HG02840 (cell line): Measurements from ENCODE around the gene KCND3.

Experiments used
- ATAC-seq: cut with Tn5 transposase; IDR thresholded peaks from one replicate; pipeline ENCODE4 v1.9.1; 2021; ENCODE audit warnings: mild to moderate bottlenecking, moderate library complexity, moderate number of reproducible peaks; ENCODE audit not compliant: unreplicated experiment, low FRiP score

The KCND3 gene

GRCh38 chr1:111855260-111855659, 134.2 kb downstream of the KCND3 start:
- no peak for ATAC-seq

GRCh38 chr1:111852261-111852721, 137.2 kb downstream of the KCND3 start:
- ATAC-seq = no peak

- ATAC-seq = no peak
Observed at GRCh38 chr1:111851552-111851951, 137.9 kb downstream of the KCND3 start.

GRCh38 chr1:111850109-111850508, 139.4 kb downstream of the KCND3 start:
- no peak for ATAC-seq

GRCh38 chr1:111848852-111849545, 140.5 kb downstream of the KCND3 start:
- ATAC-seq = no peak

DNA sequence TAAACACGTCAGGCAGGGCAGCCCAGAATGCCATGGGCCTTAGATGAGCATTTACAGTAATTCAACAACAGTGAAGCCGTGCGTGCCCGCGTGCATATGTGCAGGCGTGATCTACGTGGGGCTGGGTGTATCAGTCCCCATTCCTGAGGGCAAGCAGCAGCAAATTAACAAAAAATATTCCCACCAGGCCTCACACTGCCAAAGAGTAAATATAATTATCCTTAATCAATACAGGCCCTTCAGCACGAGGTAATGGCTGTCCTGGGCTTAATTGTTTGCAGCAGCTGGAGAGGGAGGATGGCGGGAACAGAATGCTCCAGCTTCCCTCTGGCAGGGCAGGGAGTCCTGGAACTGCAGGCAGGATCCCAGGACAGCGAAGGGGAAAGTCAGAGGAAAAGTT, 142.0 kb downstream of the KCND3 start:
- no peak for ATAC-seq

GRCh38 chr1:111846842-111847241, 142.6 kb downstream of the KCND3 start:
- ATAC-seq = no peak

- ATAC-seq = no peak
Observed at GRCh38 chr1:111843177-111843576, 146.3 kb downstream of the KCND3 start.

DNA sequence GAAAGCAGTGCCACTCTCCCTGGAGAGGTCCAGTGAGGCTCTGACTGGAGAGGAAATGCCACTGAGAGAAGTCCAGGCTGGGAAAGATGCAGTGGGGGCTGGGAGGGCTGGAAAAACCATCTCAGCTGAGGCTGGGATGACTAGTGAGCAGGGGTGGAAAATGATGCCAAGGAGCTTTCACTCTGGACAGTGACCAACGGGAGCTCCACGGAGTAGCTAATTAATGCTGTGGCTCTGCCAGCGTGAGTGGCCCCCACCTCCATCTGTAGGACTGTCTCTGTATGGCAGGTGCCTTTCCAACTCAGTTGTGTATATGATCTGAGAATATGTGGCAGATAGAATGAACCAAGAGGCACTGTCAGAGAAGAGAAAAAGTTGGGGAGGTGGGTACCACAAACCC, 147.1 kb downstream of the KCND3 start:
- ATAC-seq = no peak

GRCh38 chr1:111841746-111842145, 147.7 kb downstream of the KCND3 start:
- no peak for ATAC-seq

DNA sequence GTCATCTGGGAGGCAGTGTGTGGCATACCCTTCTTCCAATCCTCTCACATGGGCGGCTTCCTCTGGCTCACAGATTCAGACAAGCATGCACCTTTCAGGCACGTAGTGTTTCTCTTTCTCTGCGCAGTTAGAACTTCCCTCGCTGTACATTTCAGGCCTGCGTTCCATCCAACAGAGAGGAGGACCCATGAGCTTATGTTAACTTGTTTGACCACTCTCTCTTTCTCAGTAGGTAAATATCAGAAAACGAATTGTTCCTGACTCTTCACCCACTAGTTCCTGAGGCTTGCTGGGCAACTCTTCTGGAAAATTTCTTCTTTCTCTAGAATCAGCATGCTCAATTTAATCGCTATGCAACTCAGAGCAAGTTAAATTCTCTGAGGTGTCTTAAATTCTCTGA, 148.3 kb downstream of the KCND3 start:
- no peak for ATAC-seq

- ATAC-seq = no peak
Observed at GRCh38 chr1:111837393-111837792, 152.1 kb downstream of the KCND3 start.

- ATAC-seq = no peak
Observed at GRCh38 chr1:111836111-111836510, 153.4 kb downstream of the KCND3 start.

DNA sequence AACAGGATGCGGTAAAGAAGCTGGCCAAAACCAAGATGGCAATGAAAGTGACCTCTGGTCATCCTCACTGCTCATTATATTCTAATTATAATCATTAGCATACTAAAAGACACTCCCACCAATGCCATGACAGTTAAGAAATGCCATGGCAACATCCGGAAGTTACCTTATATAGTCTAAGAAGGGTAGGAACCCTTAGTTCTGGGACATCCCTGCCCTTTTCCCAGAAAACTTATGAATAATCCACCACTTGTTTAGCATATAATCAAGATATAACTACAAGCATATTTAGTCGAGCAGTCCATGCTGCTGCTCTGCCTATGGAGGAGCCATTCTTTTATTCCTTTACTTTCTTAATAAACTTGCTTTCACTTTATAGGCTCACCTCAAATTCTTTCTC, 154.0 kb downstream of the KCND3 start:
- ATAC-seq = no peak

DNA sequence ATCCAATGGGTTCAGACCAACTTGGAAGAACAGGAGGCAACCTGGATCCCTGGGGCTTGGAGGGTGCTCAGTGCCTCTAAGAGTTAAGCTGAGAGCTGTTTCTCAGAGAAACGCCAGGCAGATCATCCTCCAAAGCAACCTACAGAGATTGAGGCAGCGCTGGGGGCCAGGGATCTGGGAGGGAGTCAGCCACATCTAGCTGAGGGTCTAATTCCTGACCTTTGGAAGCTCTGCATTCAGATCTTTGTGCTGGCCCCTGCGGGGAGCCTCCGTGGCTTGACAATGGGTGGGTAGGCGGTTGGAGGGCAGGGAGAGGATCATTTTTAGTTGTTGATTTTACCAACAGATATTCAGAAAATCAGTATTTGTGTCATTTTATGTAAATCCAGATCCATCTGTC, 154.5 kb downstream of the KCND3 start:
- no peak for ATAC-seq

DNA sequence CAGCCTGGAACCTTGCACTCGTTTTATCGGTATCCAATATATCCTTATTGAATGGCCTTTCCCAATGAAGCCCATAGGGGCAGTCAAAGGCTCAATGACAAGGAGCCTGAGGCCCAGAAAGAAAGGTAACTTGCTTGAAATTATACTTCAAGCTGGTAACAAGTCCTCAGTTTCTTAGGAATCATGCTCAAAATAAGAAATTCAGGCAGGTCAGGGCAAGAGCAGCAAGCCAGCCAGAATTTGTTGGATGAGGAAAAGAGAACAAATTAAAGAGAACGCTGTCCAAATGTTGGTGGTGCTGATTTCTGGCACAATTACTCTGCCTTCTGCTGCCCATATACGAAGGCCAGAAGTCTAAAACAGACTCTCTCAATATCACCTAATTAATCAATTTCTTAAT, 156.1 kb downstream of the KCND3 start:
- no peak for ATAC-seq

DNA sequence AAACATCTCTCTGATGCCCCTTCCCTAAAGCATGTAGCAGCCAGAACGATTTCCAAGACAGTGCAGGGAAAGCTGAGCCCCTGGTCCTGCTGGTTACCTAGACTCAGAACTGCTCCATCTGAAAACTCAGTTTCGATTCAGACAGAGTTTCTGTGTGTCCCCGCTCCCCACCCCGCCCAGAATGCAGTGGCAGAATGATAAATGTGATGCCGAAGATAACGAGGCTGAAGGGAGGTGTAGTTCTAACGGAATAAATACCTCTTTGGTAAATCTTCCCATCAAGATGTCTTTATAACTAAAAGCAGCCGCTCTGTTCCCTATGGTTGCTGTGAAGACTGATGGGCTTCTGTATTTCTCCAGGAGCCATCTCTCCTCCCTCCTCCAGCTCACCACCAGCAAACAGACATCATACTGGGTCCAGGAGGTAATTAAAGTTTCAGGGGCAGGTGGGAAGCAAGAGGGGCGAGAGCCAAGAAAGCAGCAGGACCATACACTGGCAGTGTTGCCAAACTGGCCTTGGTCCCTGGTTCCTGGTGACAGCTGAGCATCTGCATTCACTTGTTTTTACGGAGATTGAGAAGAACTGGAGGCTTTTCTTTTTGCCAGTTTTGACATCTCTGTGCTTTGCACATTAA, 156.8 kb downstream of the KCND3 start:
- ATAC-seq = no peak

DNA sequence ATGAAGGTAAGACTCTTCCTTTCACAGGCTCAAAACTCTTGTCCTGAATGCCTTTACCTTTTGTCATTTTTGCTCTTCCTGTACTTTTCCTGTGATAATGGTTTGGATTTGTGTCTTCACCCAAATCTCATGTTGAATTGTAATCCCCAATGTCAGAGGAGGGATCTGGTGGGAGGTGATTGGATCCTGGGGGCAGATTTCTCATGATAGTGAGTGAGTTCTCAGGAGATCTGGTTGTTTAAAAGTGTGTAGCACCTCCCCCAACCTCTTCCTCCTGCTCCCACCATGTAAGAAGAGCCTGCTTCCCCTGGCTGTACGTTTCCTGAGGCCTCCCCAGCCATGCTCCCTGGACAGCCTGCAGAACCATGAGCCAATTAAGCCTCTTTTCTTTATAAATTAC, 158.3 kb downstream of the KCND3 start:
- no peak for ATAC-seq

DNA sequence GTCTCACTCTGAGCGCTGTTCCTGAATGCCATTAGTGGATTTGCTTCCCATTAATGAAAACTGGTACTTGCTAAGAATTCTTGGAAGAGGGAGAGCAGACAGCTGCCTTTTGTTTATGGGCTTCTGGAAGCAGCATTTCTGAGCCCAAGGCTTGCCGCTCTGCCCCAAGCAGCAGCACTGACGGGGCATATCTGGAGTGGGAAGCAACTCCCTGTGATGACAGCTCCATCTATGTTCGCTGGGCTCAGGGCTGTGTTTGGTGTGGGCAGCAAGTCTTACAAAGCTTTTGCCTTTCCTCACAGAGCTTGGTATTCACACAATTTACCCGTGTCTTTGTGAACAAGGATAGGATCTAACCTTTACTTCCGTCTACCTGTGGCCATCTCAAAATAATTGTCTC, 161.5 kb downstream of the KCND3 start:
- no peak for ATAC-seq

- ATAC-seq = no peak
Observed at GRCh38 chr1:111826278-111826677, 163.2 kb downstream of the KCND3 start.

GRCh38 chr1:111825217-111825616, 164.3 kb downstream of the KCND3 start:
- ATAC-seq = no peak

DNA sequence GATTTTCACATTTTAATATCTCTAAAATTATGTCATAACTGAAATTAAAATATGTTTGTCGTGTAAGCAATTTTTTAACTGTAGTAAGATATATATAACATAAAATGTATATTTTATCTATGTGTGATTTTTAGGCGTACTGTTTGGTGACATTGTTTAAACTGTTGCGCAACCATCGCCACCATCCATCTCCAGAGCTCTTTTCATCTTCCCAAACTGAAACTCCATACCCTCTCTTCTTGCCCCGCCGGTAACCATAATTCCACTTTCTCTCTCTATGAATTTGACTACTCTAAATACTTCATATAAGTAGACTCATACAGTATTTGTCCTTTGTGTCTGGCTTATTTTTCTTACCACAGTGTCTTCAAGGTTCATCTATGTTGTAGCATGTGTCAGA, 167.3 kb downstream of the KCND3 start:
- no peak for ATAC-seq
